Measurements from ENCODE around the gene EML6. TPM values are rescaled to one million over a fixed set of nuclear protein-coding genes. Genes with fewer than 3 reads are reported as not detected.

The EML6 gene
- total and polyA plus RNA-seq, 10 of the 15 experiments (the other 5 are each of a cell fraction or from before 2014, with no cell fraction given): 0.09 to 0.67 (median 0.21) TPM

- TF ChIP-seq CUX1 (IDR thresholded peaks at IDR 0.05; ENCODE audit: insufficient replicate concordance, low read depth, low read length): peak; percentile 77
- no peak for TF ChIP-seq SPI1 (IDR thresholded peaks at IDR 0.05; ENCODE audit: borderline replicate concordance, insufficient read depth, low read depth, low read length)
- no peak for TF ChIP-seq SKIL (IDR thresholded peaks at IDR 0.05; ENCODE audit: low read depth, poor library complexity, severe bottlenecking)
- peak; percentile 44 for TF ChIP-seq SMAD1 (IDR thresholded peaks at IDR 0.05; ENCODE audit: low read depth, partially characterized antibody)
- TF ChIP-seq ZSCAN29 (IDR thresholded peaks at IDR 0.05): no peak
- TF ChIP-seq IKZF1 (conservative IDR thresholded peaks at IDR 0.05): 0 out of 2 replicates have a peak, but pooled peaks have one; percentile 12
These were observed 44.7 kb upstream of the EML6 start (continued) for GRCh38 chr2:54678719-54679118.

Measured in GM12878 (cell line).